NT2/D1 (cell line): ENCODE measurements around the gene RPL19.

ENCODE experiments used
- DNase-seq: peaks from one replicate; pipeline ENCODE4 v3.0.0-alpha.2; 2011; ENCODE audit warnings: low read depth, low spot score
- H3K27me3 ChIP-seq: 2 replicates; pipeline ENCODE4 v1.6.0; 2011; ENCODE audit warnings: mild to moderate bottlenecking; ENCODE audit not compliant: insufficient read length, insufficient read depth
- H3K36me3 ChIP-seq: 2 replicates; pipeline ENCODE4 v1.6.1; 2011; ENCODE audit warnings: mild to moderate bottlenecking, low read length, mixed read lengths; ENCODE audit not compliant: insufficient read depth, insufficient read length
- H3K4me1 ChIP-seq: 2 replicates; pipeline ENCODE4 v1.5.1; 2011; ENCODE audit not compliant: insufficient read depth, insufficient read length
- H3K4me3 ChIP-seq: 2 replicates; pipeline ENCODE4 v1.5.1; 2011; ENCODE audit warnings: low read depth; ENCODE audit not compliant: insufficient read length
- H3K9ac ChIP-seq: 2 replicates; pipeline ENCODE4 v1.6.0; 2011; ENCODE audit warnings: low read depth; ENCODE audit not compliant: insufficient read length
- H3K9me3 ChIP-seq: 2 replicates; pipeline ENCODE4 v1.5.1; 2011; ENCODE audit warnings: mild to moderate bottlenecking, low read length; ENCODE audit not compliant: insufficient read depth
- SUZ12 ChIP-seq: IDR thresholded peaks from 2 replicates; pipeline ENCODE4 v1.6.1; 2011; ENCODE audit not compliant: insufficient read length, insufficient read depth; ENCODE audit errors: extremely low read depth
- YY1 ChIP-seq: IDR thresholded peaks from 2 replicates; pipeline ENCODE4 v1.6.1; 2011; ENCODE audit not compliant: insufficient read length, insufficient read depth
- ZNF274 ChIP-seq: IDR thresholded peaks from 2 replicates; pipeline ENCODE4 v1.6.1; 2011; ENCODE audit warnings: mild to moderate bottlenecking, low read depth, low read length

The RPL19 gene

DNA sequence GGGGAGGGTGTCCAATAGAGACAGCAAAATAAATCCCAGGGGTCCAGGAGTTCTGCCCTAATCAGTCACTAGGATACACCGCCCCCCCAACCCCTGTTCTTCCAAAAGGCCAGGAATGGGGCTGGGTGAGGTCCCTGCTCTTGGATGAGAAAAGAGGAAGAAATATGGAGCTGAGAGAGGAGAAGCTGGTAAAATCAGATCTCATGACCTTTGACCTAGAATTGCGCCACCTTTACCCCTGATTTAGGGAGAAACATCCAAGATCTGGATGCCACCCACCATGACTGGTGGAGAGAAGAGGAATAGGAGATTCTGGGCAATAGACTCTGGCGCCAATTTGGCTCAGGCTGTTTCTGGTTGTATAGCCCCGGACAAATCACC is 1.9 kb upstream of the RPL19 start:
- TF ChIP-seq ZNF274, result no peak
- no peak for TF ChIP-seq SUZ12
- no peak for TF ChIP-seq YY1
- peak overlapping the region; percentile 25 for H3K4me3 ChIP-seq
- H3K27me3 ChIP-seq, result no peaks in the 10 kb centered on the region
- H3K9ac ChIP-seq, result peak overlapping the region; percentile 69
- no peaks in the 10 kb centered on the region for H3K9me3 ChIP-seq
- peaks cover 35% of the 10 kb centered on the region for H3K36me3 ChIP-seq
- peaks cover 32% of the 10 kb centered on the region for H3K4me1 ChIP-seq
- DNase-seq, result no peak

DNA sequence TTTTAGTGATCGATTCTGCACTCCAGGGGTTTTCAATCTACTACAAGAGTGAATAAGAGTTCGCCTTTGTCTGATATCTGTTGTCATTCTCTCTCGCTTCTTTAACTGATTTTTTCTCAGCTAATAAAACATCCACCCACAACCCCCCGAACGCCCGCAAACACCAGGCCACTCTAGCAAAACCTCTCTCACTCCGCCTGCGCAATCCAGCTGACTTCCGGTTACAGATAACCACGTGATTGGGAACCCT is 338 bp upstream of the RPL19 start:
- Histone ChIP-seq H3K9me3 (no peaks in the 10 kb centered on the region), H3K4me3 (peak overlapping the region; percentile 87), H3K4me1 (peaks cover 23% of the 10 kb centered on the region), H3K9ac (peak overlapping the region; percentile 97), H3K27me3 (no peaks in the 10 kb centered on the region), H3K36me3 (peaks cover 43% of the 10 kb centered on the region)
- peak; percentile 79 for DNase-seq
- TF ChIP-seq YY1, result no peak
- TF ChIP-seq SUZ12, result no peak
- no peak for TF ChIP-seq ZNF274

DNA sequence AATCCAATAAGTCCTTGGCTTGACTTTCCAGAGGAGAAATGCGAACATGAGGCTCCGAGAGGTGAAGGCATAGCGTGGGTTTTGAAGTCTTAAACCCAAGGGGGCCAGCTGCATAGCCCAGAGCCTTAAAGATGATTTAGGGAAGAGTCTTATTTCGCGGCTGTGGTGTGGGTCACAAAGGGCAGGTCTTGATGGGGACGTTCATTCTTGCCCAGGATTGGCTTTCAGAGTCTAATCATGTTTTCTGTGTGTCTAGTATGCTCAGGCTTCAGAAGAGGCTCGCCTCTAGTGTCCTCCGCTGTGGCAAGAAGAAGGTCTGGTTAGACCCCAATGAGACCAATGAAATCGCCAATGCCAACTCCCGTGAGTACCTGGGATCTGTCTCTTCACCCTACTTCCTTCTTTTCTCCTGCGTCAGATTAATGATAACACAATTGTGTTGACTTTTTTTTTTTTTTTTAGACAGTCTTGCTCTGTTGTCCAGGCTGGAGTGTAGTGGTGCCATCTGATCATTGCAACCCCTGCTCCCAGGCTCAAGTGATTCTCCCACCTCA is 951 bp downstream of the RPL19 start:
- no peak for TF ChIP-seq YY1
- no peak for TF ChIP-seq ZNF274
- TF ChIP-seq SUZ12, result no peak
- peaks cover 51% of the 10 kb centered on the region for H3K36me3 ChIP-seq
- DNase-seq, result no peak

DNA sequence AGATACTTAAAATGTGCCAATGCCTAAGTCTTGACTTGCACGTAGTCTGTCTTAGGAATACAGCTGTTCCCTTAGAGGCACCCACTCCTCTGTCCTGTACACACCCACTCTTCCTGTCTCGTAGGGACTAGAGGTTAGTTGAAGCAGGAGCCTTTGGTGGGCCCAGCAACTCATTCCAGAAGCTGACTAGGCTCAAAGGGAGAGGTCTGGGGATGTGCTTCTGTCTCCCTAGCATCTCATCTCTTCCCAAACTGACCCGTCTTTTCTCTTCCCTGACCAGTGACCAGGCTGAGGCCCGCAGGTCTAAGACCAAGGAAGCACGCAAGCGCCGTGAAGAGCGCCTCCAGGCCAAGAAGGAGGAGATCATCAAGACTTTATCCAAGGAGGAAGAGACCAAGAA is 4.2 kb downstream of the RPL19 start:
- Histone ChIP-seq H3K4me3 (no peak overlapping the region), H3K9me3 (no peaks in the 10 kb centered on the region), H3K9ac (no peak overlapping the region), H3K4me1 (peaks cover 15% of the 10 kb centered on the region), H3K36me3 (peaks cover 51% of the 10 kb centered on the region), H3K27me3 (peaks cover 2% of the 10 kb centered on the region)
- no peak for TF ChIP-seq SUZ12
- no peak for TF ChIP-seq ZNF274
- no peak for TF ChIP-seq YY1
- no peak for DNase-seq

More for the DNA sequence above, 951 bp downstream of the RPL19 start:
- no peaks in the 10 kb centered on the region for H3K27me3 ChIP-seq
- H3K9ac ChIP-seq, result peak overlapping the region; percentile 97
- peak overlapping the region; percentile 87 for H3K4me3 ChIP-seq
- H3K9me3 ChIP-seq, result no peaks in the 10 kb centered on the region
- peaks cover 12% of the 10 kb centered on the region for H3K4me1 ChIP-seq

DNA sequence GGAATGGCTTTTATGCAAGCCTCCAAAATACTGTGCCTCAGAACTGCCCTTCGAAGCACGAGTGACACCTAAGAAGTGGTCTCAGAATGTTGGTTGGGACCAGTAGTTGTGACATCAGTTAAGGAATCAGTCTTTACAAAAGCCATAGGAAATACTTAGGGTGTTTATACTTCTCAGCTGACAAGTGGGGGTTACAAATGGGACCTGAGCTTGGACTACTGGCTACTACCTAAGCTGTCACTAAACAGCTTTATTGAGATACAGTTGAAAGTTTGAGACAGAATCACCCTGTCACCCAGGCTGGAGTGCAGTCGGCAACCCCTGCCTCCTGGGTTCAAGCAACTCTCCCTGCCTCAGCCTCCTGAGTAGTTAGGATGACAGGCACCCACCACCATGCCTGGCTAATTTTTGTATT is 5.0 kb downstream of the RPL19 start:
- Histone ChIP-seq H3K27me3 (peaks cover 11% of the 10 kb centered on the region), H3K9me3 (no peaks in the 10 kb centered on the region), H3K36me3 (peaks cover 51% of the 10 kb centered on the region), H3K4me3 (no peak overlapping the region), H3K4me1 (peaks cover 18% of the 10 kb centered on the region), H3K9ac (no peak overlapping the region)
- TF ChIP-seq ZNF274, result no peak
- no peak for TF ChIP-seq SUZ12
- TF ChIP-seq YY1, result no peak
- no peak for DNase-seq

DNA sequence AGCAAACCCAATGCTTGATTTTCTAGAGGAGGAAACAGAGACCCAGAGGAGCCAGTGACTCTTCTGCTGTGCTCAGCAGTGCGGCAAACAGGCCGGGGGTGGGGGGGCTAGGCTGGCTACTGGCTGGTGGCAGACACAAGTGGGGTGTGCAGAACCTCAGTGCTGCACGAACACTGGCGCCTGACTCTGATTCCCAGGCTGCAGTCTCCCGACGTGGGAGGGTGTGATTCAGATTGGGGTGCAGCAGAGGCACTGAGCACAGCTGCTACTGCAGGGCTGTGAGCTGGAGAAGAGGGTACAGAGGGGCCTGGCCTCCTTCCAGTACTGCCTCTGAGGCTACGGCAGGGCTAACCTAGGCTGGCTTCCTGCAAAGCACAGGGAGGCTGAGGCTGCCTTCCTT is 8.1 kb downstream of the RPL19 start:
- no peak overlapping the region for H3K4me3 ChIP-seq
- peaks cover 24% of the 10 kb centered on the region for H3K4me1 ChIP-seq
- H3K9me3 ChIP-seq, result no peaks in the 10 kb centered on the region
- peaks cover 24% of the 10 kb centered on the region for H3K36me3 ChIP-seq
- DNase-seq, result no peak
- no peak for TF ChIP-seq ZNF274
- TF ChIP-seq YY1, result no peak
- no peak for TF ChIP-seq SUZ12
- no peak overlapping the region for H3K9ac ChIP-seq
- H3K27me3 ChIP-seq, result peaks cover 17% of the 10 kb centered on the region

DNA sequence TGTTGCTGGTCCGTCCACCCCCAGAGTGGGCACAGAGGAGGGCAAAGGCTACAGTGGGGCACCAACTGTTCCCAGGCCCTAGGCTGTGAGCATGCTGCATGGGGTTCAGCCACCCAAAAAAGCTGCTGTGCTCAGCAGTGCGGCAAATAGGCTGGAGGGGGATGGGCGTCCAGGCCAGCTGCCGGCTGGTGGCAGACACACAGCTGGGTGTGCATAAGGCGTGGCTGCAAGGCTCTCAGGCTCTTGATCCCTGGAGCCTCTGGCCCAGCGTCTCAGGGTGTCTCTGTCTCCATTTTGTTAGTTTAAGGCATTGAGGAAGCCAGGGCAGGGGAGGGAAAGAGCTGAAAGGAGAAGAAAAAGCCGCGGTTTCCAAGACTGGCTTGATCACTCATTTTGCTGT is 8.8 kb downstream of the RPL19 start:
- Histone ChIP-seq H3K9me3 (no peaks in the 10 kb centered on the region), H3K27me3 (peaks cover 17% of the 10 kb centered on the region), H3K36me3 (peaks cover 17% of the 10 kb centered on the region), H3K4me1 (peaks cover 26% of the 10 kb centered on the region), H3K4me3 (no peak overlapping the region), H3K9ac (peak overlapping the region; percentile 45)
- no peak for DNase-seq
- TF ChIP-seq YY1 (no peak), ZNF274 (no peak), SUZ12 (no peak)
